ENCODE data around the gene PET117.
A peak's percentile ranks its signal among the peaks of the same experiment; 100 is the strongest.

PET117 gene

GRCh38 chr20:18138639-18139583 lies 1.2 kb downstream of the PET117 start:
- peak overlapping the region; percentile 93 for H3K27ac ChIP-seq

GRCh38 chr20:18139832-18140231 lies 2.2 kb downstream of the PET117 start:
- no peak for TF ChIP-seq CTCF (IDR thresholded peaks at IDR 0.05)
- no peak for TF ChIP-seq ZFX (IDR thresholded peaks at IDR 0.05; ENCODE audit: borderline replicate concordance)
- H3K27ac ChIP-seq = no peak overlapping the region

More at GRCh38 chr20:18138639-18139583, 1.2 kb downstream of the PET117 start:
- TF ChIP-seq CTCF (IDR thresholded peaks at IDR 0.05) (no peak), ZFX (IDR thresholded peaks at IDR 0.05; ENCODE audit: borderline replicate concordance) (no peak)

GRCh38 chr20:18144541-18145099 lies 7.0 kb downstream of the PET117 start:
- TF ChIP-seq ZFX (IDR thresholded peaks at IDR 0.05; ENCODE audit: borderline replicate concordance) = no peak
- no peak for TF ChIP-seq CTCF (IDR thresholded peaks at IDR 0.05)

GRCh38 chr20:18154342-18154741 lies 16.7 kb downstream of the PET117 start:
- H3K27ac ChIP-seq = no peak overlapping the region
- TF ChIP-seq ZFX (IDR thresholded peaks at IDR 0.05; ENCODE audit: borderline replicate concordance) (no peak), CTCF (IDR thresholded peaks at IDR 0.05) (no peak)

More at GRCh38 chr20:18144541-18145099, 7.0 kb downstream of the PET117 start:
- peak overlapping the region; percentile 13; the same call in 1 of the 2 replicates for H3K27ac ChIP-seq

GRCh38 chr20:18156045-18156444 lies 18.4 kb downstream of the PET117 start:
- TF ChIP-seq CTCF (IDR thresholded peaks at IDR 0.05) (no peak), ZFX (IDR thresholded peaks at IDR 0.05; ENCODE audit: borderline replicate concordance) (no peak)
- H3K27ac ChIP-seq = no peak overlapping the region

- TF ChIP-seq CTCF (IDR thresholded peaks at IDR 0.05) = no peak
- TF ChIP-seq ZFX (IDR thresholded peaks at IDR 0.05; ENCODE audit: borderline replicate concordance) = no peak
- H3K27ac ChIP-seq = no peak overlapping the region
Observed at GRCh38 chr20:18164356-18164755, 26.7 kb downstream of the PET117 start.

GRCh38 chr20:18165553-18165952 lies 27.9 kb downstream of the PET117 start:
- TF ChIP-seq CTCF (IDR thresholded peaks at IDR 0.05) (no peak), ZFX (IDR thresholded peaks at IDR 0.05; ENCODE audit: borderline replicate concordance) (no peak)

More at GRCh38 chr20:18165553-18165952, 27.9 kb downstream of the PET117 start:
- no peak overlapping the region for H3K27ac ChIP-seq

Data from 22Rv1 (cell line).